Left lung (tissue), 8 donors: Measurements from ENCODE around the gene UGT1A5. TPM values are rescaled to one million over a fixed set of nuclear protein-coding genes. Genes with fewer than 3 reads are reported as not detected.

Experiments used
- polyA plus RNA-seq, 6 donors: library from polyadenylated mRNA; unstranded; fragments of 120-200 nt; gene quantifications; one replicate each; pipeline ENCODE4 v1.2.1, GENCODE V29; 2013; ENCODE audit not compliant: insufficient read length in 6 of 6
- total RNA-seq, 2 donors: library from RNA; stranded (reverse); fragmentation: NEBNext Ultra II Directional; extraction: Animal tissue kit (Norgen Biotek cat#: 25700); gene quantifications; one replicate each; pipeline ENCODE4 v1.2.1, GENCODE V29; 2021
- donor health status: DM: no; HTN: yes; CAD: no.
- donor health status: DM: no; HTN: no; CAD: no.

Gene UGT1A5
- total and polyA plus RNA-seq, 8 donors = 0.10 TPM; not detected in 7

Other genes with a start within 250 kb of the UGT1A5 start
- 10 to 100 TPM; 40.0 to 43.1 TPM for gene USP40, start 146.1 kb upstream of the UGT1A5 start, total RNA-seq
- 10 to 100 TPM; 41.4 to 60.5 (median 46.8) TPM for gene USP40, start 146.1 kb upstream of the UGT1A5 start, polyA plus RNA-seq
- not detected for gene UGT1A8, start 95.3 kb upstream of the UGT1A5 start, total RNA-seq
- not detected for gene UGT1A8, start 95.3 kb upstream of the UGT1A5 start, polyA plus RNA-seq
- not detected for gene UGT1A10, start 76.5 kb upstream of the UGT1A5 start, total RNA-seq
- gene UGT1A10, start 76.5 kb upstream of the UGT1A5 start, polyA plus RNA-seq = not detected
- gene UGT1A9, start 41.0 kb upstream of the UGT1A5 start, total RNA-seq = not detected
- not detected for gene UGT1A9, start 41.0 kb upstream of the UGT1A5 start, polyA plus RNA-seq
- not detected for gene UGT1A7, start 31.0 kb upstream of the UGT1A5 start, total RNA-seq
- gene UGT1A7, start 31.0 kb upstream of the UGT1A5 start, polyA plus RNA-seq = not detected
- gene UGT1A6, start 20.0 kb upstream of the UGT1A5 start, total RNA-seq = 1 to 10 TPM in 1 of 2 donors, not detected in 1; 1.7 TPM
- gene UGT1A6, start 20.0 kb upstream of the UGT1A5 start, polyA plus RNA-seq = under 1 TPM in 4 of 6 donors, not detected in 2; 0.10 to 0.18 (median 0.13) TPM
- not detected for gene UGT1A4, start 5.8 kb downstream of the UGT1A5 start, total RNA-seq
- gene UGT1A4, start 5.8 kb downstream of the UGT1A5 start, polyA plus RNA-seq = not detected
- not detected for gene UGT1A3, start 16.1 kb downstream of the UGT1A5 start, total RNA-seq
- gene UGT1A3, start 16.1 kb downstream of the UGT1A5 start, polyA plus RNA-seq = not detected
- gene UGT1A1, start 47.4 kb downstream of the UGT1A5 start, total RNA-seq = under 1 TPM in 1 of 2 donors, not detected in 1; 0.24 TPM
- under 1 TPM; 0.04 to 0.20 (median 0.13) TPM for gene UGT1A1, start 47.4 kb downstream of the UGT1A5 start, polyA plus RNA-seq
- gene MROH2A, start 65.4 kb downstream of the UGT1A5 start, total RNA-seq = under 1 TPM in 1 of 2 donors, not detected in 1; 0.32 TPM
- gene MROH2A, start 65.4 kb downstream of the UGT1A5 start, polyA plus RNA-seq = under 1 TPM; 0.27 to 0.77 (median 0.66) TPM
- 1 to 10 TPM; 1.8 to 7.1 TPM for gene HJURP, start 141.6 kb downstream of the UGT1A5 start, total RNA-seq
- gene HJURP, start 141.6 kb downstream of the UGT1A5 start, polyA plus RNA-seq = 10 to 100 TPM; 16.1 to 38.8 (median 23.7) TPM
- not detected for gene TRPM8, start 204.5 kb downstream of the UGT1A5 start, total RNA-seq
- under 1 TPM in 5 of 6 donors, not detected in 1; 0.14 to 0.40 (median 0.16) TPM for gene TRPM8, start 204.5 kb downstream of the UGT1A5 start, polyA plus RNA-seq